ENCODE results near the gene DCST1.

DNA sequence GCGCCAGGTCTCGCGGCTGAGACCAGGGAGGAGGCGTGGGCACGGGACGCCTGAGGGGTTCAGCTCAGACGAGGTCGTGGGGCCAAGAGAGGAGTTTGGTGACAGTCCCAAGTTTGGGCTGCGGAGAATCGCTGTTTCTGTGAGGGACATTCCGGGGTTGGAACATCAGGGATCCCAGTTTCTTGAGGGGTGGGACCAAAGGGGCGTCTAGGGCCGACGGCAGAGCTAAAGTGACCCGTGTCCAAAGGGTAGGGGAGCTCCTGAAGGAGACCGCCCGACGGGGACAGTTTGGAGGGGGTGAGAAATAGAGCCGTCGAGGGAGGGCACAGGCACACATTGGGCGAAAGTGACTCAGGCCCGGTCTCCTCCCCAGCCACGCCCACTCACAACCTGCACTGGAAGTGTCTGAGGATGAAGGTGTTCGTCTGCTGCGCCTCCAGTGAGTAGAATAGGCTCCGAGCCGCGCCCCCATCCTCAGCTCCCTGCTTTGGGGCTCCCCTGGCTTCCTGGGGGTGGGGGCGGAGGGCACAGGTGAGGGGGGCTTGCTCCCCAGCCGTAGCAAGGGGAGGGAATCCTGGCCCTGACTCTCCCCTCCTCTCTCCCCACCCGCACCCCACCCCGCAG, 52.0 kb downstream of the DCST1 start:
- TF ChIP-seq POLR2A (IDR thresholded peaks at IDR 0.05; ENCODE audit: low read depth, low read length) = no peak
- TF ChIP-seq, protein P1, sequence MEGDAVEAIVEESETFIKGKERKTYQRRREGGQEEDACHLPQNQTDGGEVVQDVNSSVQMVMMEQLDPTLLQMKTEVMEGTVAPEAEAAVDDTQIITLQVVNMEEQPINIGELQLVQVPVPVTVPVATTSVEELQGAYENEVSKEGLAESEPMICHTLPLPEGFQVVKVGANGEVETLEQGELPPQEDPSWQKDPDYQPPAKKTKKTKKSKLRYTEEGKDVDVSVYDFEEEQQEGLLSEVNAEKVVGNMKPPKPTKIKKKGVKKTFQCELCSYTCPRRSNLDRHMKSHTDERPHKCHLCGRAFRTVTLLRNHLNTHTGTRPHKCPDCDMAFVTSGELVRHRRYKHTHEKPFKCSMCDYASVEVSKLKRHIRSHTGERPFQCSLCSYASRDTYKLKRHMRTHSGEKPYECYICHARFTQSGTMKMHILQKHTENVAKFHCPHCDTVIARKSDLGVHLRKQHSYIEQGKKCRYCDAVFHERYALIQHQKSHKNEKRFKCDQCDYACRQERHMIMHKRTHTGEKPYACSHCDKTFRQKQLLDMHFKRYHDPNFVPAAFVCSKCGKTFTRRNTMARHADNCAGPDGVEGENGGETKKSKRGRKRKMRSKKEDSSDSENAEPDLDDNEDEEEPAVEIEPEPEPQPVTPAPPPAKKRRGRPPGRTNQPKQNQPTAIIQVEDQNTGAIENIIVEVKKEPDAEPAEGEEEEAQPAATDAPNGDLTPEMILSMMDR (conservative IDR thresholded peaks at IDR 0.05; ENCODE audit: low read depth, low read length) = no peak
- no peak for TF ChIP-seq RCOR1 (IDR thresholded peaks at IDR 0.05; ENCODE audit: insufficient replicate concordance, low read length)
- TF ChIP-seq RFX5 (IDR thresholded peaks at IDR 0.05; ENCODE audit: low read depth, low read length) = no peak
- TF ChIP-seq MAFK (IDR thresholded peaks at IDR 0.05; ENCODE audit: low read depth, low read length) = no peak
- TF ChIP-seq RAD21 (IDR thresholded peaks at IDR 0.05; ENCODE audit: low read length) = no peak
- TF ChIP-seq NFE2L2 (IDR thresholded peaks at IDR 0.05; ENCODE audit: low read depth, low read length) = no peak
- TF ChIP-seq, protein P2, sequence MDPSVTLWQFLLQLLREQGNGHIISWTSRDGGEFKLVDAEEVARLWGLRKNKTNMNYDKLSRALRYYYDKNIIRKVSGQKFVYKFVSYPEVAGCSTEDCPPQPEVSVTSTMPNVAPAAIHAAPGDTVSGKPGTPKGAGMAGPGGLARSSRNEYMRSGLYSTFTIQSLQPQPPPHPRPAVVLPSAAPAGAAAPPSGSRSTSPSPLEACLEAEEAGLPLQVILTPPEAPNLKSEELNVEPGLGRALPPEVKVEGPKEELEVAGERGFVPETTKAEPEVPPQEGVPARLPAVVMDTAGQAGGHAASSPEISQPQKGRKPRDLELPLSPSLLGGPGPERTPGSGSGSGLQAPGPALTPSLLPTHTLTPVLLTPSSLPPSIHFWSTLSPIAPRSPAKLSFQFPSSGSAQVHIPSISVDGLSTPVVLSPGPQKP (IDR thresholded peaks at IDR 0.05; ENCODE audit: borderline replicate concordance, low read depth, low read length) = no peak
- TF ChIP-seq, protein P3, sequence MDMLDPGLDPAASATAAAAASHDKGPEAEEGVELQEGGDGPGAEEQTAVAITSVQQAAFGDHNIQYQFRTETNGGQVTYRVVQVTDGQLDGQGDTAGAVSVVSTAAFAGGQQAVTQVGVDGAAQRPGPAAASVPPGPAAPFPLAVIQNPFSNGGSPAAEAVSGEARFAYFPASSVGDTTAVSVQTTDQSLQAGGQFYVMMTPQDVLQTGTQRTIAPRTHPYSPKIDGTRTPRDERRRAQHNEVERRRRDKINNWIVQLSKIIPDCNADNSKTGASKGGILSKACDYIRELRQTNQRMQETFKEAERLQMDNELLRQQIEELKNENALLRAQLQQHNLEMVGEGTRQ (IDR thresholded peaks at IDR 0.05; ENCODE audit: low read depth, low read length) = no peak
- TF ChIP-seq CEBPB (IDR thresholded peaks at IDR 0.05; ENCODE audit: low read depth, low read length) = no peak
- TF ChIP-seq SMC3 (IDR thresholded peaks at IDR 0.05; ENCODE audit: low read depth, low read length) = no peak
- TF ChIP-seq MXI1 (IDR thresholded peaks at IDR 0.05; ENCODE audit: borderline replicate concordance, low read depth, low read length) = no peak

Data from IMR-90 (cell line).